ENCODE results near the gene MAD1L1.

DNA sequence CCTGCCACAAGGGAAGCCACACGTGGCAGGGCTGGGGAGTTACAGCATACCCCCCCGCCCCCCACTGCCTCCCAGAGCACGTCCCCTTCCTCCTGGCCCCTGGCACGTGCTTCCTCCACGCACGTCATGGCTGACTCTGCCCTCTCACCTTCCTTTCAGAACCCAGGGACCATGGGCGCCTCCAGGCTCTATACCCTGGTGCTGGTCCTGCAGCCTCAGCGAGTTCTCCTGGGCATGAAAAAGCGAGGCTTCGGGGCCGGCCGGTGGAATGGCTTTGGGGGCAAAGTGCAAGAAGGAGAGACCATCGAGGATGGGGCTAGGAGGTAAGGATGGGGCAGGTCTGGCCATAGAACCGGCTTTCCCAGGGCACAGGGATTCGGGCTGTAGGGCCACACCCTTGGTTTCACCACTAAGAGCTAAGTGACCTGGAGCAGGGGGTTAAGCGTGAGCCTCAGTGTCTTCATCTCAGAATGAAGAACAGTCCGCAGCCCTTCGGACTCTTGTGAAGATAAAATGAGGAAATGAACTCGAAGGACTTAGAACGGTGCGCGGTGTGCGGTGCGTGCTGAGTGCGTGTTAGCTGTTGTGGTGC, 11.8 kb upstream of the MAD1L1 start:
- TF ChIP-seq, protein P1, sequence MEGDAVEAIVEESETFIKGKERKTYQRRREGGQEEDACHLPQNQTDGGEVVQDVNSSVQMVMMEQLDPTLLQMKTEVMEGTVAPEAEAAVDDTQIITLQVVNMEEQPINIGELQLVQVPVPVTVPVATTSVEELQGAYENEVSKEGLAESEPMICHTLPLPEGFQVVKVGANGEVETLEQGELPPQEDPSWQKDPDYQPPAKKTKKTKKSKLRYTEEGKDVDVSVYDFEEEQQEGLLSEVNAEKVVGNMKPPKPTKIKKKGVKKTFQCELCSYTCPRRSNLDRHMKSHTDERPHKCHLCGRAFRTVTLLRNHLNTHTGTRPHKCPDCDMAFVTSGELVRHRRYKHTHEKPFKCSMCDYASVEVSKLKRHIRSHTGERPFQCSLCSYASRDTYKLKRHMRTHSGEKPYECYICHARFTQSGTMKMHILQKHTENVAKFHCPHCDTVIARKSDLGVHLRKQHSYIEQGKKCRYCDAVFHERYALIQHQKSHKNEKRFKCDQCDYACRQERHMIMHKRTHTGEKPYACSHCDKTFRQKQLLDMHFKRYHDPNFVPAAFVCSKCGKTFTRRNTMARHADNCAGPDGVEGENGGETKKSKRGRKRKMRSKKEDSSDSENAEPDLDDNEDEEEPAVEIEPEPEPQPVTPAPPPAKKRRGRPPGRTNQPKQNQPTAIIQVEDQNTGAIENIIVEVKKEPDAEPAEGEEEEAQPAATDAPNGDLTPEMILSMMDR (IDR thresholded peaks at IDR 0.05; ENCODE audit: extremely low read depth in 1 of 2, insufficient read depth in 1 of 2, low read depth in 1 of 2, low read length in 2 of 2) = no peak
- TF ChIP-seq POLR2AphosphoS5 (IDR thresholded peaks at IDR 0.05; ENCODE audit: insufficient read depth, low read depth, low read length) (no peak), POLR2A (IDR thresholded peaks at IDR 0.05; ENCODE audit: low read depth, low read length) (no peak), MYC (IDR thresholded peaks at IDR 0.05; ENCODE audit: low read depth, low read length) (no peak), EZH2 (IDR thresholded peaks at IDR 0.05; ENCODE audit: borderline replicate concordance, low read depth, low read length, severe bottlenecking) (no peak), FOS (IDR thresholded peaks at IDR 0.05; ENCODE audit: borderline replicate concordance, insufficient read depth, low read length) (no peak), JUN (IDR thresholded peaks at IDR 0.05; ENCODE audit: borderline replicate concordance, insufficient read depth, insufficient read length, low read depth) (no peak)
- TF ChIP-seq, protein P2, sequence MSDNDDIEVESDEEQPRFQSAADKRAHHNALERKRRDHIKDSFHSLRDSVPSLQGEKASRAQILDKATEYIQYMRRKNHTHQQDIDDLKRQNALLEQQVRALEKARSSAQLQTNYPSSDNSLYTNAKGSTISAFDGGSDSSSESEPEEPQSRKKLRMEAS (IDR thresholded peaks at IDR 0.05; ENCODE audit: insufficient read depth, insufficient read length) = no peak
